Subcutaneous adipose tissue (tissue), 4 donors: ENCODE measurements around the gene XAF1. TPM values are rescaled to one million over a fixed set of nuclear protein-coding genes. Genes with fewer than 3 reads are reported as not detected.

Experiments
- CTCF ChIP-seq: fragments of 450-650 bp; IDR thresholded peaks from one replicate; pipeline ENCODE4 v1.5.1; 2016; ENCODE audit warnings: low read depth, mild to moderate bottlenecking, control low read depth, antibody characterized with exemption, moderate library complexity
- total RNA-seq, 4 donors: library from RNA; depleted of rRNA; stranded (reverse); fragments of >200 nt; gene quantifications; one replicate each; pipeline ENCODE4 v1.1.0, GENCODE V29; 2016

The XAF1 gene
- total RNA-seq, 4 donors from 2014 or later, result 29.5 to 128 (median 34.2) TPM

- no peak for TF ChIP-seq CTCF
These were observed 43.6 kb upstream of the XAF1 start for GRCh38 chr17:6712058-6712853.

- TF ChIP-seq CTCF, result no peak
These were observed 43.1 kb upstream of the XAF1 start for GRCh38 chr17:6712854-6713129.

- no peak for TF ChIP-seq CTCF
These were observed 42.5 kb upstream of the XAF1 start, which contains the start of gene SLC13A5 for GRCh38 chr17:6713130-6713917. SLC13A5 (minus strand) TSS chr17:6713369; CDS start chr17:6713333, 36 bp downstream.

- no peak for TF ChIP-seq CTCF
These were observed 42.0 kb upstream of the XAF1 start for GRCh38 chr17:6713918-6714271.

- TF ChIP-seq CTCF, result no peak
These were observed 41.5 kb upstream of the XAF1 start for GRCh38 chr17:6714315-6714874.

- no peak for TF ChIP-seq CTCF
These were observed 39.1 kb upstream of the XAF1 start for GRCh38 chr17:6716736-6717135.

GRCh38 chr17:6721744-6722143 lies 34.1 kb upstream of the XAF1 start:
- no peak for TF ChIP-seq CTCF
